ENCODE data around the gene ADARB2. TPM values are rescaled to one million over a fixed set of nuclear protein-coding genes. Genes with fewer than 3 reads are reported as not detected.
A peak's percentile ranks its signal among the peaks of the same experiment; 100 is the strongest.
"Not testable (repeated sequence)": the region's sequence is repeated elsewhere in the genome, so short reads cannot be mapped to it uniquely, and the experiment has no call there.

Gene ADARB2
- total RNA-seq, 1 donor: 1.1 TPM

GRCh38 chr10:1451362-1451888, 285.9 kb downstream of the ADARB2 start:
- DNase-seq (ENCODE audit: low read depth in 2 of 3, low spot score in 2 of 3): no peak

- DNase-seq (ENCODE audit: low read depth in 2 of 3, low spot score in 2 of 3): no peak
Measured at GRCh38 chr10:1449572-1450205, 287.6 kb downstream of the ADARB2 start.

- no peak for DNase-seq (ENCODE audit: low read depth in 2 of 3, low spot score in 2 of 3)
Measured at GRCh38 chr10:1449021-1449420, 288.3 kb downstream of the ADARB2 start.

- DNase-seq (ENCODE audit: low read depth in 2 of 3, low spot score in 2 of 3): no peak
Measured at GRCh38 chr10:1448252-1448930, 288.9 kb downstream of the ADARB2 start.

GRCh38 chr10:1444826-1445225, 292.5 kb downstream of the ADARB2 start:
- no peak for DNase-seq (ENCODE audit: low read depth in 2 of 3, low spot score in 2 of 3)

- peak in 1 of 3 donors; percentile 27 for DNase-seq (ENCODE audit: low read depth in 2 of 3, low spot score in 2 of 3)
Measured at GRCh38 chr10:1440897-1441296, 296.4 kb downstream of the ADARB2 start.

GRCh38 chr10:1434912-1435692, 302.2 kb downstream of the ADARB2 start:
- DNase-seq (ENCODE audit: low read depth in 2 of 3, low spot score in 2 of 3): no peak

- no peak for DNase-seq (ENCODE audit: low read depth in 2 of 3, low spot score in 2 of 3)
Measured at GRCh38 chr10:1434202-1434601, 303.1 kb downstream of the ADARB2 start.

- no peak for DNase-seq (ENCODE audit: low read depth in 2 of 3, low spot score in 2 of 3)
Measured at GRCh38 chr10:1432161-1432560, 305.2 kb downstream of the ADARB2 start.

GRCh38 chr10:1431229-1431628, 306.1 kb downstream of the ADARB2 start:
- no peak for DNase-seq (ENCODE audit: low read depth in 2 of 3, low spot score in 2 of 3)

GRCh38 chr10:1427521-1428186, 309.7 kb downstream of the ADARB2 start:
- DNase-seq (ENCODE audit: low read depth in 2 of 3, low spot score in 2 of 3): not testable (repeated sequence)

- no peak for DNase-seq (ENCODE audit: low read depth in 2 of 3, low spot score in 2 of 3)
Measured at GRCh38 chr10:1426786-1427185, 310.5 kb downstream of the ADARB2 start.

- DNase-seq (ENCODE audit: low read depth in 2 of 3, low spot score in 2 of 3): peak in 2 of 3 donors; percentile 64 to 97
Measured at GRCh38 chr10:1425879-1426278, 311.4 kb downstream of the ADARB2 start.

- DNase-seq (ENCODE audit: low read depth in 2 of 3, low spot score in 2 of 3): no peak
Measured at GRCh38 chr10:1424648-1425047, 312.7 kb downstream of the ADARB2 start.

- no peak for DNase-seq (ENCODE audit: low read depth in 2 of 3, low spot score in 2 of 3)
Measured at GRCh38 chr10:1423676-1424253, 313.6 kb downstream of the ADARB2 start.

- no peak for DNase-seq (ENCODE audit: low read depth in 2 of 3, low spot score in 2 of 3)
Measured at GRCh38 chr10:1422275-1422674, 315.1 kb downstream of the ADARB2 start.

GRCh38 chr10:1420661-1421362, 316.5 kb downstream of the ADARB2 start:
- DNase-seq (ENCODE audit: low read depth in 2 of 3, low spot score in 2 of 3): peak in 2 of 3 donors; percentile 75 to 88

GRCh38 chr10:1419796-1420610, 317.3 kb downstream of the ADARB2 start:
- no peak for DNase-seq (ENCODE audit: low read depth in 2 of 3, low spot score in 2 of 3)

- no peak for DNase-seq (ENCODE audit: low read depth in 2 of 3, low spot score in 2 of 3)
Measured at GRCh38 chr10:1418031-1418550, 319.2 kb downstream of the ADARB2 start.

Measured in hematopoietic multipotent progenitor cell (in vitro differentiated cells).